HepG2 (cell line): ENCODE measurements around the gene HYAL1. TPM values are rescaled to one million over a fixed set of nuclear protein-coding genes. Genes with fewer than 3 reads are reported as not detected.

Source experiments
- ARID3A ChIP-seq: IDR thresholded peaks from 2 replicates; pipeline ENCODE4 v1.6.1; 2012; ENCODE audit warnings: low read depth, low read length, improper control_type of control experiment
- ATRX ChIP-seq: sonication (generic); formaldehyde crosslinking; IDR thresholded peaks from 2 replicates; pipeline ENCODE4 v1.4.0; 2020; ENCODE audit warnings: missing genetic modification reagents, borderline replicate concordance
- BORCS8-MEF2B ChIP-seq: sonication (generic); formaldehyde crosslinking; IDR thresholded peaks from 2 replicates; pipeline ENCODE4 v1.8.0; 2022; ENCODE audit warnings: mild to moderate bottlenecking, missing genetic modification reagents
- HIVEP1 ChIP-seq: sonication (generic); formaldehyde crosslinking; IDR thresholded peaks from 2 replicates; pipeline ENCODE4 v1.4.0; 2020; ENCODE audit warnings: mild to moderate bottlenecking, missing genetic modification reagents
- HNRNPL ChIP-seq: fragments of 200-400 bp; formaldehyde crosslinking; IDR thresholded peaks from 2 replicates; pipeline ENCODE4 v1.6.1; 2017; ENCODE audit warnings: mild to moderate bottlenecking, low read depth, low read length
- IKZF1 ChIP-seq: fragments of 450-650 bp; IDR thresholded peaks from 2 replicates; pipeline ENCODE4 v1.7.1; 2016
- KAT8 ChIP-seq: IDR thresholded peaks from 2 replicates; pipeline ENCODE4 v1.6.1; 2016; ENCODE audit warnings: missing genetic modification reagents, missing compliant biosample characterization
- MEIS1 ChIP-seq: sonication (generic); formaldehyde crosslinking; IDR thresholded peaks from 2 replicates; pipeline ENCODE4 v1.9.0; 2021; ENCODE audit warnings: mild to moderate bottlenecking, missing genetic modification reagents, moderate library complexity, borderline replicate concordance
- MZF1 ChIP-seq: sonication (generic); formaldehyde crosslinking; IDR thresholded peaks from 2 replicates; pipeline ENCODE4 v1.8.1; 2023; ENCODE audit warnings: mild to moderate bottlenecking, missing genetic modification reagents, borderline replicate concordance
- SMARCE1 ChIP-seq: fragments of 450-650 bp; IDR thresholded peaks from 2 replicates; pipeline ENCODE4 v1.6.1; 2017; ENCODE audit warnings: borderline replicate concordance
- SOX6 ChIP-seq, 2 experiments: fragments of 450-650 bp in 1 of 2; sonication (generic) in 1 of 2; formaldehyde crosslinking in 1 of 2; IDR thresholded peaks; 2 replicates each; pipeline versions ENCODE4 v1.4.0 to v1.6.1; 2017 to 2020; ENCODE audit warnings: antibody characterized with exemption in 1 of 2, mild to moderate bottlenecking in 1 of 2, missing genetic modification reagents in 1 of 2
- ZFY ChIP-seq: sonication (generic); formaldehyde crosslinking; IDR thresholded peaks from 2 replicates; pipeline ENCODE4 v1.4.0; 2020; ENCODE audit warnings: missing genetic modification reagents
- ZMYM4 ChIP-seq: sonication (generic); formaldehyde crosslinking; IDR thresholded peaks from 2 replicates; pipeline ENCODE4 v1.8.1; 2023; ENCODE audit warnings: mild to moderate bottlenecking, missing genetic modification reagents
- ZNF205 ChIP-seq: IDR thresholded peaks from 2 replicates; pipeline ENCODE4 v1.6.1; 2018; ENCODE audit warnings: missing biosample characterization, missing genetic modification reagents
- ZNF343 ChIP-seq: sonication (generic); formaldehyde crosslinking; IDR thresholded peaks from 2 replicates; pipeline ENCODE4 v1.4.0; 2020; ENCODE audit warnings: mild to moderate bottlenecking, missing genetic modification reagents
- ZNF563 ChIP-seq: sonication (generic); formaldehyde crosslinking; IDR thresholded peaks from 2 replicates; pipeline ENCODE4 v1.8.0; 2022; ENCODE audit warnings: mild to moderate bottlenecking, moderate library complexity, missing genetic modification reagents
- ZNF652 ChIP-seq: IDR thresholded peaks from 2 replicates; pipeline ENCODE4 v1.6.1; 2016; ENCODE audit warnings: low read depth, borderline replicate concordance
- ZNF724P ChIP-seq: sonication (generic); formaldehyde crosslinking; IDR thresholded peaks from 2 replicates; pipeline ENCODE4 v1.8.0; 2022; ENCODE audit warnings: missing genetic modification reagents, borderline replicate concordance
- polyA plus RNA-seq, 8 experiments: library from polyadenylated mRNA; depleted of rRNA in 3 of 8; stranded (reverse) in 7 of 8; unstranded in 1 of 8; fragments of >200 nt; fragmentation: Illumina TruSeq in 4 of 8; extraction: Trizol in 4 of 8; gene quantifications; 2 replicates each; pipeline versions ENCODE4 v1.2.1 to v1.2.3, GENCODE V29; 2011 to 2016; ENCODE audit warnings: low read depth in 4 of 8, missing spikeins in 1 of 8, mixed read lengths in 1 of 8; ENCODE audit not compliant: insufficient read depth in 1 of 8
- total RNA-seq, 5 experiments: library from RNA; depleted of rRNA; stranded (reverse); fragments of >200 nt; fragmentation: Illumina TruSeq; extraction: Trizol; gene quantifications; 2 replicates each; pipeline ENCODE4 v1.2.3, GENCODE V29; 2016; ENCODE audit warnings: low read depth in 1 of 5
- TF ChIP-seq, protein P1 (sequence below): sonication (generic); formaldehyde crosslinking; conservative IDR thresholded peaks from 2 replicates; pipeline ENCODE4 v1.8.0; 2022; ENCODE audit warnings: mild to moderate bottlenecking, moderate library complexity, missing genetic modification reagents
- TF ChIP-seq, protein P2 (sequence below): sonication (generic); formaldehyde crosslinking; IDR thresholded peaks from 2 replicates; pipeline ENCODE4 v1.5.0; 2020; ENCODE audit warnings: mild to moderate bottlenecking, missing genetic modification reagents

The HYAL1 gene
- total and polyA plus RNA-seq, 2 of the 13 experiments (the other 11 are each of a cell fraction or from before 2014, with no cell fraction given): 76.5 to 193 TPM

DNA sequence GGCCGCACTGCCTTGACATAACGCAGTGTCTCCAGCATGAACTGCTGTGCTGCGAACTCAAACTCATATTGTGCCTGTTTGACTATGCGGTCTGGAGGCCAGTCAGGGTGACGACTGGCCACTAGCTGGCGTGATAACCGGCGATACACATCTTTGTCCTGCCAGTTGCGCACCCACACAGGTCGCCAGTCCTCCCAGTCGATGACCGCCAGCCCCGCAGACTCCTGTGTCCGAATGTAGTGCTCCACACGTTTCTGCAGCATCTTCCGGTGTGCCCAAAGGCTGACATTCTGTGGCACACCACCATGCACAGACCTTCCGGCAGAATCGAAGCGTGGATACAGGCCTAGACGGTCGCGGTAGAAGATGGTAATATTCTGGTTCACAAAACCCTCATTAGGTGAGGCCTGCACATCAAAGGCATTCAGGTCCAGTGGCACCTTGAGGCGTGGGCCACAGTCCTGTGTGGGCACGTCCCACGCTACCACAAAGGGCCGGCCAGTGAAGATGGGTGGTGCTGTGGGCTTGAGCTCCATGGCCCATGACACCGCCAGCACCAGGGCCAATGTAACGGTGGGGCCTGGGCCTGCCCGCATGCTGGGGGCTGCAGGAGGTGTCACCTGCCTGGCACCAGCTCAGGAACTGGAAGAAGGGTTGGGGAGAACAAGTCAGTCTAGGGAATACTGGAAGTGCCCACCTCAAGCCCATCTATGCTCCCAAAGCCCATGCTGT lies 16.7 kb upstream of the HYAL1 start (continued):
- TF ChIP-seq HNRNPL (0 out of 2 replicates have a peak, but pooled peaks have one; percentile 57), HIVEP1 (CRISPR knock-in tag) (no peak), ATRX (CRISPR knock-in tag) (no peak), ZNF343 (no peak), ZNF652 (CRISPR knock-in tag) (no peak), MEIS1 (CRISPR knock-in tag) (no peak), KAT8 (CRISPR knock-in tag) (no peak), IKZF1 (no peak), SMARCE1 (no peak), SOX6 (IDR thresholded peaks at IDR 0.05) (no peak), SOX6 (CRISPR knock-in tag; IDR thresholded peaks at IDR 0.05) (no peak), ARID3A (no peak), BORCS8-MEF2B (CRISPR knock-in tag) (0 out of 2 replicates have a peak, but pooled peaks have one; percentile 26), ZNF563 (CRISPR knock-in tag) (no peak), ZNF205 (no peak), ZFY (CRISPR knock-in tag) (peak; percentile 19; the same call in 1 of the 2 replicates), ZMYM4 (CRISPR knock-in tag) (0 out of 2 replicates have a peak, but pooled peaks have one; percentile 11), ZNF724P (CRISPR knock-in tag) (no peak), MZF1 (CRISPR knock-in tag) (no peak)
- TF ChIP-seq, protein P1, sequence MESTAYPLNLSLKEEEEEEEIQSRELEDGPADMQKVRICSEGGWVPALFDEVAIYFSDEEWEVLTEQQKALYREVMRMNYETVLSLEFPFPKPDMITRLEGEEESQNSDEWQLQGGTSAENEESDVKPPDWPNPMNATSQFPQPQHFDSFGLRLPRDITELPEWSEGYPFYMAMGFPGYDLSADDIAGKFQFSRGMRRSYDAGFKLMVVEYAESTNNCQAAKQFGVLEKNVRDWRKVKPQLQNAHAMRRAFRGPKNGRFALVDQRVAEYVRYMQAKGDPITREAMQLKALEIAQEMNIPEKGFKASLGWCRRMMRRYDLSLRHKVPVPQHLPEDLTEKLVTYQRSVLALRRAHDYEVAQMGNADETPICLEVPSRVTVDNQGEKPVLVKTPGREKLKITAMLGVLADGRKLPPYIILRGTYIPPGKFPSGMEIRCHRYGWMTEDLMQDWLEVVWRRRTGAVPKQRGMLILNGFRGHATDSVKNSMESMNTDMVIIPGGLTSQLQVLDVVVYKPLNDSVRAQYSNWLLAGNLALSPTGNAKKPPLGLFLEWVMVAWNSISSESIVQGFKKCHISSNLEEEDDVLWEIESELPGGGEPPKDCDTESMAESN: 0 out of 2 replicates have a peak, but pooled peaks have one; percentile 3
- TF ChIP-seq, protein P2, sequence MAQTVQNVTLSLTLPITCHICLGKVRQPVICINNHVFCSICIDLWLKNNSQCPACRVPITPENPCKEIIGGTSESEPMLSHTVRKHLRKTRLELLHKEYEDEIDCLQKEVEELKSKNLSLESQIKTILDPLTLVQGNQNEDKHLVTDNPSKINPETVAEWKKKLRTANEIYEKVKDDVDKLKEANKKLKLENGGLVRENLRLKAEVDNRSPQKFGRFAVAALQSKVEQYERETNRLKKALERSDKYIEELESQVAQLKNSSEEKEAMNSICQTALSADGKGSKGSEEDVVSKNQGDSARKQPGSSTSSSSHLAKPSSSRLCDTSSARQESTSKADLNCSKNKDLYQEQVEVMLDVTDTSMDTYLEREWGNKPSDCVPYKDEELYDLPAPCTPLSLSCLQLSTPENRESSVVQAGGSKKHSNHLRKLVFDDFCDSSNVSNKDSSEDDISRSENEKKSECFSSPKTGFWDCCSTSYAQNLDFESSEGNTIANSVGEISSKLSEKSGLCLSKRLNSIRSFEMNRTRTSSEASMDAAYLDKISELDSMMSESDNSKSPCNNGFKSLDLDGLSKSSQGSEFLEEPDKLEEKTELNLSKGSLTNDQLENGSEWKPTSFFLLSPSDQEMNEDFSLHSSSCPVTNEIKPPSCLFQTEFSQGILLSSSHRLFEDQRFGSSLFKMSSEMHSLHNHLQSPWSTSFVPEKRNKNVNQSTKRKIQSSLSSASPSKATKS (CRISPR knock-in tag): no peak
